Uterus (tissue), 4 donors: ENCODE measurements around the gene CREB1. TPM values are rescaled to one million over a fixed set of nuclear protein-coding genes. Genes with fewer than 3 reads are reported as not detected.

ENCODE experiments used
- DNase-seq, 2 donors: peaks; one replicate each; pipeline ENCODE4 v3.0.0-alpha.2; 2019 to 2020
- H3K27ac ChIP-seq, 2 donors: fragments of 200-600 bp; sonication (generic); 1 replicate in 1 of 2; 2 replicates in 1 of 2; pipeline ENCODE4 v1.5.1; 2016 to 2018
- H3K27me3 ChIP-seq, 2 donors: fragments of 200-600 bp; sonication (generic); one replicate each; pipeline ENCODE4 v1.5.1; 2018 to 2019; ENCODE audit warnings: control low read depth in 1 of 2
- H3K36me3 ChIP-seq, 2 donors: fragments of 200-600 bp; sonication (generic); one replicate each; pipeline ENCODE4 v1.5.1; 2019; ENCODE audit warnings: control low read depth in 1 of 2
- H3K4me1 ChIP-seq, 2 donors: fragments of 200-600 bp; sonication (generic); one replicate each; pipeline ENCODE4 v1.5.1; 2018 to 2019; ENCODE audit warnings: control low read depth in 1 of 2
- H3K4me3 ChIP-seq, 2 donors: fragments of 200-600 bp; sonication (generic); 1 replicate in 1 of 2; 2 replicates in 1 of 2; pipeline ENCODE4 v1.5.1; 2018 to 2019; ENCODE audit warnings: mild to moderate bottlenecking in 1 of 2
- H3K9me3 ChIP-seq, 2 donors: fragments of 200-600 bp; sonication (generic); one replicate each; pipeline ENCODE4 v1.5.1; 2019; ENCODE audit warnings: control low read depth in 1 of 2
- POLR2A ChIP-seq, 2 donors: fragments of 450-650 bp; IDR thresholded peaks; one replicate each; pipeline ENCODE4 v1.6.1; 2016; ENCODE audit warnings: antibody characterized with exemption in 2 of 2, mild to moderate bottlenecking in 1 of 2, moderate library complexity in 1 of 2
- intact Hi-C: fragments of 100-400 bp; cut with DNase I; formaldehyde crosslinking; loops from one replicate; pipeline ENCODE4 v1.15.1; 2023; ENCODE audit warnings: low total_unique reads
- total RNA-seq, 4 donors: library from RNA; depleted of rRNA in 3 of 4; stranded (reverse); fragments of >200 nt in 3 of 4; gene quantifications; one replicate each; pipeline versions ENCODE4 v1.1.0 to v1.2.4, GENCODE V29; 2014 to 2023
- TF ChIP-seq, protein P1 (sequence below), 4 experiments: fragments of 200-600 bp in 2 of 4; fragments of 450-650 bp in 2 of 4; sonication (generic) in 2 of 4; IDR thresholded peaks; one replicate each; pipeline ENCODE4 v1.5.1; 2016 to 2019; ENCODE audit warnings: antibody characterized with exemption in 4 of 4, mild to moderate bottlenecking in 2 of 4, moderate library complexity in 1 of 4
- donor health status: DM: yes; HTN: yes; CAD: no.

CREB1 gene
- total RNA-seq, 4 donors from 2014 or later = 36.5 to 96.5 (median 71.7) TPM

DNA sequence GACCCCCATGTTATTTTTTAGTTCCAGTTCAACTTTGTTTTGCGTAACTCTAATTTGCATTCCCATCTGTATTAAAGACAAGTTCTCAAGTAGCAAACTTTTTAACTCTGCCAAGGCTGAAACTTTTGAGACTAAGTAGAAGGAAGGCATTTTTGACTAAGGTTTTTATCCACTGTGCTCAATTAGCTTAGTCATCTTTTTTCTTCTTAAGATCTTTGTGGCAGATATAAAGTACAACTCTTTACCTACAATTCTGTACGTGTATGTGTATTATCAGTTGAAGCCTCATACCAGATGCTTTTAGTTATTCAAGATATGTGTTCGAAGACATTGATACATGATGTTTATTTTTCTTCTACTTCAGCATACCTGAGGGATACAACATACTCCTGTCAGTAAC is 41.6 kb downstream of the CREB1 start:
- intact Hi-C loops = no loop called here
- H3K27ac ChIP-seq = no peak overlapping the region
- TF ChIP-seq, protein P1, sequence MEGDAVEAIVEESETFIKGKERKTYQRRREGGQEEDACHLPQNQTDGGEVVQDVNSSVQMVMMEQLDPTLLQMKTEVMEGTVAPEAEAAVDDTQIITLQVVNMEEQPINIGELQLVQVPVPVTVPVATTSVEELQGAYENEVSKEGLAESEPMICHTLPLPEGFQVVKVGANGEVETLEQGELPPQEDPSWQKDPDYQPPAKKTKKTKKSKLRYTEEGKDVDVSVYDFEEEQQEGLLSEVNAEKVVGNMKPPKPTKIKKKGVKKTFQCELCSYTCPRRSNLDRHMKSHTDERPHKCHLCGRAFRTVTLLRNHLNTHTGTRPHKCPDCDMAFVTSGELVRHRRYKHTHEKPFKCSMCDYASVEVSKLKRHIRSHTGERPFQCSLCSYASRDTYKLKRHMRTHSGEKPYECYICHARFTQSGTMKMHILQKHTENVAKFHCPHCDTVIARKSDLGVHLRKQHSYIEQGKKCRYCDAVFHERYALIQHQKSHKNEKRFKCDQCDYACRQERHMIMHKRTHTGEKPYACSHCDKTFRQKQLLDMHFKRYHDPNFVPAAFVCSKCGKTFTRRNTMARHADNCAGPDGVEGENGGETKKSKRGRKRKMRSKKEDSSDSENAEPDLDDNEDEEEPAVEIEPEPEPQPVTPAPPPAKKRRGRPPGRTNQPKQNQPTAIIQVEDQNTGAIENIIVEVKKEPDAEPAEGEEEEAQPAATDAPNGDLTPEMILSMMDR (IDR thresholded peaks at IDR 0.05) = no peak
- no peak for TF ChIP-seq POLR2A (IDR thresholded peaks at IDR 0.05)
- H3K36me3 ChIP-seq = no peaks in the 10 kb centered on the region
- no peaks in the 10 kb centered on the region for H3K4me1 ChIP-seq
- DNase-seq = no peak
- no peak overlapping the region for H3K4me3 ChIP-seq
- H3K9me3 ChIP-seq = no peaks in the 10 kb centered on the region
- no peaks in the 10 kb centered on the region for H3K27me3 ChIP-seq

DNA sequence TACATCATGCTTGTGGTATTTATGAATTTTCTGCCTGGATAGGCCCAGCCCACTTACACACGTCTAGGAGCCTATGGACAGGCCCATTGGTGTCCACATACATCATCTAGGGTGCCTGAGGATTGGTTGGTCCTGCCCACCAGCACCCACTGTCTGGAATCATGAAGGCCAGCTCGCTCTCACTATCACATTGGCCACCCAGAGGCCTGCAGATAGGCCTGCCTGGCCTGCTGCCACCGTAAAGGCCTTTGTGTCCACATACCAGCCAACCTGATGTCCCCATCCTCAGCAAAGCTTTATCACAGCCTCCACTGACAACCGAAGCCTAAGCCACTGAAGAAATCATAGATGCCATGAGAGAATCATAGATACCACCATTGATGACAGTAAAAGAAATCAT is 55.2 kb downstream of the CREB1 start:
- H3K36me3 ChIP-seq = no peaks in the 10 kb centered on the region
- no peak for TF ChIP-seq POLR2A (IDR thresholded peaks at IDR 0.05)
- TF ChIP-seq, protein P1 (IDR thresholded peaks at IDR 0.05) = no peak
- DNase-seq = no peak
- intact Hi-C loops = no loop called here
- no peaks in the 10 kb centered on the region for H3K9me3 ChIP-seq
- H3K4me3 ChIP-seq = no peak overlapping the region
- no peak overlapping the region for H3K27ac ChIP-seq
- no peaks in the 10 kb centered on the region for H3K4me1 ChIP-seq
- no peaks in the 10 kb centered on the region for H3K27me3 ChIP-seq

DNA sequence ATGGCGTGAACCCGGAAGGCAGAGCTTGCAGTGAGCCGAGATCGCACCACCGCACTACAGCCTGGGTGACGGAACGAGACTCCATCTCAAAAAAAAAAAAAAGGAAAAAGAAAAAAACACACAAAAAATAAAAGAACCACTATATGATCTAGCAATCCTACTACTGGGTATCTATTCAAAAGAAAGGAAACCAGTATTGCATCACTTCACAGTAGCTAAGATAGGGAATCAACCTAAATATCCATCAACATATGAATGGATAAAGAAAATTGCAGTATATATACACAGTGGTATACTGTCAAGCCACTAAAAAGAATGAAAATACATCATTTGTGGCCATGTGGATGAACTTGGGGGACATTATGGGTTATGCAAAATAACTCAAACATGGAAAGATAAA is 57.5 kb downstream of the CREB1 start:
- intact Hi-C loops = no loop called here
- no peaks in the 10 kb centered on the region for H3K36me3 ChIP-seq
- H3K4me3 ChIP-seq = no peak overlapping the region
- DNase-seq = no peak
- H3K27ac ChIP-seq = no peak overlapping the region
- TF ChIP-seq, protein P1 (IDR thresholded peaks at IDR 0.05) = no peak
- no peak for TF ChIP-seq POLR2A (IDR thresholded peaks at IDR 0.05)
- H3K4me1 ChIP-seq = no peaks in the 10 kb centered on the region
- no peaks in the 10 kb centered on the region for H3K27me3 ChIP-seq
- peaks cover 0 to 4% of the 10 kb centered on the region in 2 donors for H3K9me3 ChIP-seq

DNA sequence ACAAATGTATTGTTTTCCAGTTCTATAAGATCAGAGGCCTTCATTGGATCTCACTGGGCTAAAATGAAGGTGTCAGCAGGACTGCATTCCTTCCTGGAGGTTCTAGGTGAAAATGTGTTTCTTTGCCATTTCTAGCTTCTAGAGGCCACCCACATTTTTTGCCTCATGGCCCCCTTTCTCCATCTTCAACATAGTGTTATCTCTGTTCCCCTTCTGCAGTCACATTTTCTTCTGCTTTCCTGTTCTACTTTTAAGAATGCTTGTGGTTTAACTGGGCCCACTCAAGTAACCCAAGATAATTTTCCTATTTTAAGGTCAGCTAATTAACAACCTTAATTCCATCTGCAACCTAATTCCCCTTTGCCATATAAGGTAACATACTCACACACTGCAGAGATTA is 59.4 kb downstream of the CREB1 start:
- Histone ChIP-seq H3K36me3 (no peaks in the 10 kb centered on the region), H3K9me3 (peaks cover 0 to 4% of the 10 kb centered on the region in 2 donors), H3K4me1 (no peaks in the 10 kb centered on the region), H3K4me3 (no peak overlapping the region), H3K27ac (no peak overlapping the region), H3K27me3 (no peaks in the 10 kb centered on the region)
- TF ChIP-seq, protein P1 (IDR thresholded peaks at IDR 0.05) = no peak
- TF ChIP-seq POLR2A (IDR thresholded peaks at IDR 0.05) = no peak
- intact Hi-C loops = no loop called here
- DNase-seq = no peak

DNA sequence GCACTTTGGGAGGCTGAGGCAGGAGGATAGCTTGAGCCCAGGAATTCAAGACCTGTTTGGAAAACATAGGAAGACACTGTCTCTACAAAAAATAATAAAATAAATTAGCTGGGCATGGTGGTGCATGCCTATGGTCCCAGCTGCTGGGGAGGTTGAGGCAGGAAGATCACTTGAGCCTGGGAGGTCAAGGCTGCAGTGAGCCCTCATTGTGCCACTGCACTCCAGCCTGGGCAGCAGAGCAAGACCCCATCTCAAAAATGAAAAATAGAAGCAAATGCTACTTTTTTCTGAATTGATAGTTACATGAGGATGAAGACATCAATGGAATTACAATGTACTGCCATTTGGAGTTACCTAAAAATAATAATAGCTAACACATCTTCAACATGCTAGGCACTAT is 63.5 kb downstream of the CREB1 start:
- H3K27ac ChIP-seq = no peak overlapping the region
- intact Hi-C loops = no loop called here
- H3K4me1 ChIP-seq = no peaks in the 10 kb centered on the region
- TF ChIP-seq, protein P1 (IDR thresholded peaks at IDR 0.05) = no peak
- TF ChIP-seq POLR2A (IDR thresholded peaks at IDR 0.05) = no peak
- H3K4me3 ChIP-seq = no peak overlapping the region
- peaks cover 0 to 4% of the 10 kb centered on the region in 2 donors for H3K9me3 ChIP-seq
- no peak for DNase-seq
- H3K36me3 ChIP-seq = no peaks in the 10 kb centered on the region
- H3K27me3 ChIP-seq = no peaks in the 10 kb centered on the region
